ENCODE data around the gene MAGI2. TPM values are rescaled to one million over a fixed set of nuclear protein-coding genes. Genes with fewer than 3 reads are reported as not detected.

Gene MAGI2
- total and polyA plus RNA-seq, 2 of the 13 experiments (the other 11 are each of a cell fraction or from before 2014, with no cell fraction given) = 1.5 to 3.8 TPM

GRCh38 chr7:79452032-79452494 lies 1.4 kb downstream of the MAGI2 start (continued):
- TF ChIP-seq RNF219 (CRISPR knock-in tag; IDR thresholded peaks at IDR 0.05) = no peak
- no peak for TF ChIP-seq MXD1 (CRISPR knock-in tag; IDR thresholded peaks at IDR 0.05)
- TF ChIP-seq, protein P1, sequence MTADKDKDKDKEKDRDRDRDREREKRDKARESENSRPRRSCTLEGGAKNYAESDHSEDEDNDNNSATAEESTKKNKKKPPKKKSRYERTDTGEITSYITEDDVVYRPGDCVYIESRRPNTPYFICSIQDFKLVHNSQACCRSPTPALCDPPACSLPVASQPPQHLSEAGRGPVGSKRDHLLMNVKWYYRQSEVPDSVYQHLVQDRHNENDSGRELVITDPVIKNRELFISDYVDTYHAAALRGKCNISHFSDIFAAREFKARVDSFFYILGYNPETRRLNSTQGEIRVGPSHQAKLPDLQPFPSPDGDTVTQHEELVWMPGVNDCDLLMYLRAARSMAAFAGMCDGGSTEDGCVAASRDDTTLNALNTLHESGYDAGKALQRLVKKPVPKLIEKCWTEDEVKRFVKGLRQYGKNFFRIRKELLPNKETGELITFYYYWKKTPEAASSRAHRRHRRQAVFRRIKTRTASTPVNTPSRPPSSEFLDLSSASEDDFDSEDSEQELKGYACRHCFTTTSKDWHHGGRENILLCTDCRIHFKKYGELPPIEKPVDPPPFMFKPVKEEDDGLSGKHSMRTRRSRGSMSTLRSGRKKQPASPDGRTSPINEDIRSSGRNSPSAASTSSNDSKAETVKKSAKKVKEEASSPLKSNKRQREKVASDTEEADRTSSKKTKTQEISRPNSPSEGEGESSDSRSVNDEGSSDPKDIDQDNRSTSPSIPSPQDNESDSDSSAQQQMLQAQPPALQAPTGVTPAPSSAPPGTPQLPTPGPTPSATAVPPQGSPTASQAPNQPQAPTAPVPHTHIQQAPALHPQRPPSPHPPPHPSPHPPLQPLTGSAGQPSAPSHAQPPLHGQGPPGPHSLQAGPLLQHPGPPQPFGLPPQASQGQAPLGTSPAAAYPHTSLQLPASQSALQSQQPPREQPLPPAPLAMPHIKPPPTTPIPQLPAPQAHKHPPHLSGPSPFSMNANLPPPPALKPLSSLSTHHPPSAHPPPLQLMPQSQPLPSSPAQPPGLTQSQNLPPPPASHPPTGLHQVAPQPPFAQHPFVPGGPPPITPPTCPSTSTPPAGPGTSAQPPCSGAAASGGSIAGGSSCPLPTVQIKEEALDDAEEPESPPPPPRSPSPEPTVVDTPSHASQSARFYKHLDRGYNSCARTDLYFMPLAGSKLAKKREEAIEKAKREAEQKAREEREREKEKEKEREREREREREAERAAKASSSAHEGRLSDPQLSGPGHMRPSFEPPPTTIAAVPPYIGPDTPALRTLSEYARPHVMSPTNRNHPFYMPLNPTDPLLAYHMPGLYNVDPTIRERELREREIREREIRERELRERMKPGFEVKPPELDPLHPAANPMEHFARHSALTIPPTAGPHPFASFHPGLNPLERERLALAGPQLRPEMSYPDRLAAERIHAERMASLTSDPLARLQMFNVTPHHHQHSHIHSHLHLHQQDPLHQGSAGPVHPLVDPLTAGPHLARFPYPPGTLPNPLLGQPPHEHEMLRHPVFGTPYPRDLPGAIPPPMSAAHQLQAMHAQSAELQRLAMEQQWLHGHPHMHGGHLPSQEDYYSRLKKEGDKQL (CRISPR knock-in tag; IDR thresholded peaks at IDR 0.05; ENCODE audit: low read depth) = no peak; the same call in none of the 2 replicates
- TF ChIP-seq ZNF335 (CRISPR knock-in tag; IDR thresholded peaks at IDR 0.05) = no peak
- no peak for TF ChIP-seq MLXIP (CRISPR knock-in tag; IDR thresholded peaks at IDR 0.05; ENCODE audit: borderline replicate concordance)
- TF ChIP-seq, protein P2, sequence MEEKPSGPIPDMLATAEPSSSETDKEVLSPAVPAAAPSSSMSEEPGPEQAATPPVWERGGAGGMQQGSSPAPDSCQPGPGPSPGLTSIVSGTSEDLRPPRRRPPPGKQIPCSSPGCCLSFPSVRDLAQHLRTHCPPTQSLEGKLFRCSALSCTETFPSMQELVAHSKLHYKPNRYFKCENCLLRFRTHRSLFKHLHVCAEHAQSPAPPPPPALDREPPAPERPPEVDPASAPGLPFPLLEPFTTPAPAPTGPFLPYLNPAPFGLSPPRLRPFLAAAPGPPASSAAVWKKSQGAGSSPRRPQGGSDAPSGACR (CRISPR knock-in tag; IDR thresholded peaks at IDR 0.05) = peak; percentile 72; the same call in 1 of the 2 replicates
- no peak for TF ChIP-seq FIP1L1 (IDR thresholded peaks at IDR 0.05; ENCODE audit: borderline replicate concordance, insufficient read depth, low read depth, low read length)
- no peak for TF ChIP-seq AGO2 (optimal IDR thresholded peaks at IDR 0.05; ENCODE audit: low read depth, low read length)
- peak; percentile 91 for TF ChIP-seq ZNF281 (CRISPR knock-in tag; IDR thresholded peaks at IDR 0.05; ENCODE audit: borderline replicate concordance)
- peak; percentile 68 for TF ChIP-seq ZNF644 (CRISPR knock-in tag; IDR thresholded peaks at IDR 0.05; ENCODE audit: low read depth)
- TF ChIP-seq ZSCAN31 (CRISPR knock-in tag; IDR thresholded peaks at IDR 0.05; ENCODE audit: low read depth) = peak; percentile 71; the same call in 1 of the 2 replicates
- TF ChIP-seq, protein P3, sequence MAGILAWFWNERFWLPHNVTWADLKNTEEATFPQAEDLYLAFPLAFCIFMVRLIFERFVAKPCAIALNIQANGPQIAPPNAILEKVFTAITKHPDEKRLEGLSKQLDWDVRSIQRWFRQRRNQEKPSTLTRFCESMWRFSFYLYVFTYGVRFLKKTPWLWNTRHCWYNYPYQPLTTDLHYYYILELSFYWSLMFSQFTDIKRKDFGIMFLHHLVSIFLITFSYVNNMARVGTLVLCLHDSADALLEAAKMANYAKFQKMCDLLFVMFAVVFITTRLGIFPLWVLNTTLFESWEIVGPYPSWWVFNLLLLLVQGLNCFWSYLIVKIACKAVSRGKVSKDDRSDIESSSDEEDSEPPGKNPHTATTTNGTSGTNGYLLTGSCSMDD (CRISPR knock-in tag; IDR thresholded peaks at IDR 0.05) = no peak
